Epithelial cell of proximal tubule (primary cell): ENCODE measurements around the gene IL12RB2. TPM values are rescaled to one million over a fixed set of nuclear protein-coding genes. Genes with fewer than 3 reads are reported as not detected.

ENCODE experiments used
- DNase-seq: peaks from one replicate; pipeline ENCODE4 v3.0.0-alpha.2; 2011; ENCODE audit warnings: low read depth
- H3K4me3 ChIP-seq: 2 replicates; pipeline ENCODE4 v1.5.1; 2011; ENCODE audit warnings: low read depth, mild to moderate bottlenecking, low read length
- total RNA-seq: library from RNA; depleted of rRNA; stranded (reverse); fragments of >200 nt; gene quantifications from 2 replicates; pipeline ENCODE4 v1.2.3, GENCODE V29; 2015
- TF ChIP-seq, protein P1 (sequence below): conservative IDR thresholded peaks from 2 replicates; pipeline ENCODE4 v1.5.1; 2012; ENCODE audit warnings: low read depth, mild to moderate bottlenecking, low read length

The IL12RB2 gene
- total RNA-seq, 1 donor from 2014 or later, result 1.3 TPM

GRCh38 chr1:67317803-67318202 is 10.1 kb downstream of the IL12RB2 start:
- no peak overlapping the region for H3K4me3 ChIP-seq
- TF ChIP-seq, protein P1, sequence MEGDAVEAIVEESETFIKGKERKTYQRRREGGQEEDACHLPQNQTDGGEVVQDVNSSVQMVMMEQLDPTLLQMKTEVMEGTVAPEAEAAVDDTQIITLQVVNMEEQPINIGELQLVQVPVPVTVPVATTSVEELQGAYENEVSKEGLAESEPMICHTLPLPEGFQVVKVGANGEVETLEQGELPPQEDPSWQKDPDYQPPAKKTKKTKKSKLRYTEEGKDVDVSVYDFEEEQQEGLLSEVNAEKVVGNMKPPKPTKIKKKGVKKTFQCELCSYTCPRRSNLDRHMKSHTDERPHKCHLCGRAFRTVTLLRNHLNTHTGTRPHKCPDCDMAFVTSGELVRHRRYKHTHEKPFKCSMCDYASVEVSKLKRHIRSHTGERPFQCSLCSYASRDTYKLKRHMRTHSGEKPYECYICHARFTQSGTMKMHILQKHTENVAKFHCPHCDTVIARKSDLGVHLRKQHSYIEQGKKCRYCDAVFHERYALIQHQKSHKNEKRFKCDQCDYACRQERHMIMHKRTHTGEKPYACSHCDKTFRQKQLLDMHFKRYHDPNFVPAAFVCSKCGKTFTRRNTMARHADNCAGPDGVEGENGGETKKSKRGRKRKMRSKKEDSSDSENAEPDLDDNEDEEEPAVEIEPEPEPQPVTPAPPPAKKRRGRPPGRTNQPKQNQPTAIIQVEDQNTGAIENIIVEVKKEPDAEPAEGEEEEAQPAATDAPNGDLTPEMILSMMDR, result no peak
- no peak for DNase-seq

GRCh38 chr1:67322442-67322841 is 14.8 kb downstream of the IL12RB2 start:
- TF ChIP-seq, protein P1, result no peak
- no peak for DNase-seq
- no peak overlapping the region for H3K4me3 ChIP-seq

GRCh38 chr1:67323087-67323486 is 15.4 kb downstream of the IL12RB2 start:
- TF ChIP-seq, protein P1, result no peak
- no peak for DNase-seq
- H3K4me3 ChIP-seq, result no peak overlapping the region

- TF ChIP-seq, protein P1, result no peak
These were observed 16.4 kb downstream of the IL12RB2 start for GRCh38 chr1:67324068-67324467.

DNA sequence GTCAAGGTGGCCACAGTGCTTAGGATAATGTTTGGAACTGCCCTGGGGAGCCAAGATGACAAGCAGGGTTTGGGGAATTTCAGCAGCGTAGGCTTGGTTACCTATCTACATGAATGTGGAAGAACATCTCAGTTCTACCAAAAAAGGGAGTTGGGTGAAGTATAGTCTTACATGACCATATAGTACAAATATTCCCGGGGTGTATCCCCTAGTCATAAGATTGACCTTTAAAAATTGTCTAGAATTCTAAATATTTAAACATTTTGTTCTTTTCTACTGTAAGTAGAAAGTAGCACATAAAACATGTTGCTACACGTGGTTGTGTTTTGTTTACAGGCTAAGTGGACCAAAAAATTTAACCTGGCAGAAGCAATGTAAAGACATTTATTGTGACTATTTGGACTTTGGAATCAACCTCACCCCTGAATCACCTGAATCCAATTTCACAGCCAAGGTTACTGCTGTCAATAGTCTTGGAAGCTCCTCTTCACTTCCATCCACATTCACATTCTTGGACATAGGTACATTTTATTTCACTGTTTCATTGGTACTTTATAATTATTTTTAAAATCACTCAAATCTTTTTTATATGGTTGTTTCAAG is 20.3 kb downstream of the IL12RB2 start:
- no peak for DNase-seq
- TF ChIP-seq, protein P1, result no peak
- no peak overlapping the region for H3K4me3 ChIP-seq

More at GRCh38 chr1:67324068-67324467, 16.4 kb downstream of the IL12RB2 start:
- DNase-seq, result no peak
- no peak overlapping the region for H3K4me3 ChIP-seq

DNA sequence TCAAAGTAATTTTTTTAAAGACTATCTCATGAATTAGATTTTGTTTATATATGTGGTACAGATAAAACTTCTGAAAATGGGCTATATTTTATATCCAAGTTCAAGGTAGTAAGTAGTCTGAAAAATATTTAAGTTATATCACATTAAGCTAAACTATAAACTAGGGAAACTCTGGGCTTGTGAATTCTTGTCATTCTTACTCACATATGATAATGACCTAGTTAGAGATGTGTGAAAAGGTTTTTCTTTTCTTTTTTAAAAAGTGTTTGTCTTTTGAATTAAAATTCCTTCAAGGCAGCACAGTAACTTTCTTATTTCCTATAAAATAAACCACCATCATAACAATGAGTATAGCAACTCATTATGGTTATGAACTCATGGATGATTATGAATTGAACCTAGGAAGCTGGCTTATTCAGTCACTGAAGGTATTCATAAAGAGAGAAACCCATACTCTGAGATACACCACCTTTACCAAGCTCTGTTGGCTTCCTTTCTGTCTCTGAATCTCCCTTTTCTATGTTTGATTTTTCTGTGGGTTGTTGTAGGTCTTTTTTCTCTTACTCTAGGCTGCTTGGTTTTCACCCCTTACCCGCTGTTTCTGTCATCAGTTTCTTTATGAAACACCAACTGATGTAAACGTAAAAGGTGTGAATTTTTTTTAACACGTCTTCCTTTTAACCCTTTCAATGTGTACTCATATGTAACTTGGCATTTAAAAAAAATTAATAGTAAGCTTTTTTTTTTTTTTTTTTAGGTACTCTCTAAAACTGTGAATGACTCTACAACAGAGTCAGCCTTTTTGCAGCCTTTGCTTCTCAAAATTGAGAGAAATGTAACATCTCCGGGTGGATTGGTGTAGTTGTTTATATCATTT is 25.2 kb downstream of the IL12RB2 start:
- TF ChIP-seq, protein P1, result no peak
- H3K4me3 ChIP-seq, result no peak overlapping the region
- no peak for DNase-seq
